CD4-positive, alpha-beta T cell (primary cell): ENCODE data around the gene NUP42. TPM values are rescaled to one million over a fixed set of nuclear protein-coding genes. Genes with fewer than 3 reads are reported as not detected.

Experiments used
- ATAC-seq: fragments of 200-7000 bp; cut with Tn5 transposase; one replicate; pipeline ENCODE4 v1.10.0; 2022; ENCODE audit warnings: mild to moderate bottlenecking; ENCODE audit not compliant: poor library complexity
- CTCF ChIA-PET: fragments of 350-600 bp; sonication (Branson Sonifier 250); formaldehyde crosslinking; loops from one replicate; lab custom pipeline; 2021; ENCODE audit warnings: antibody characterized with exemption, inconsistent platforms; lab: Charles Lee
- POLR2A ChIA-PET: fragments of 350-600 bp; sonication (Branson Sonifier 250); formaldehyde crosslinking; loops from one replicate; lab custom pipeline; 2021; ENCODE audit warnings: antibody characterized with exemption, inconsistent platforms; lab: Charles Lee
- DNase-seq, 14 experiments: peaks; one replicate each; pipeline ENCODE4 v3.0.0-alpha.2; 2013 to 2020; ENCODE audit warnings: mixed read lengths in 2 of 14
- H3K27ac ChIP-seq, 2 donors: one replicate each; pipeline versions ENCODE4 v1.5.1 to v1.7.0; 2013; ENCODE audit warnings: low read length in 2 of 2, low read depth in 1 of 2, mild to moderate bottlenecking in 1 of 2
- H3K27me3 ChIP-seq, 2 experiments: 1 replicate in 1 of 2; 2 replicates in 1 of 2; pipeline versions ENCODE4 v1.6.1 to v1.7.0; 2013; ENCODE audit warnings: low read length in 2 of 2, control low read depth in 1 of 2, mild to moderate bottlenecking in 1 of 2, moderate library complexity in 1 of 2; ENCODE audit not compliant: insufficient read depth in 2 of 2, control insufficient read depth in 1 of 2
- H3K36me3 ChIP-seq: one replicate; pipeline ENCODE4 v1.6.1; 2013; ENCODE audit warnings: low read length, control low read depth; ENCODE audit not compliant: insufficient read depth
- H3K4me1 ChIP-seq: one replicate; pipeline ENCODE4 v1.6.1; 2013; ENCODE audit warnings: low read length, control low read depth; ENCODE audit not compliant: insufficient read depth
- H3K4me3 ChIP-seq: one replicate; pipeline ENCODE4 v1.5.1; 2013; ENCODE audit warnings: mild to moderate bottlenecking, low read length, moderate library complexity
- H3K9me3 ChIP-seq, 2 experiments: 1 replicate in 1 of 2; 2 replicates in 1 of 2; pipeline versions ENCODE4 v1.6.1 to v1.7.0; 2013; ENCODE audit warnings: low read length in 2 of 2, mild to moderate bottlenecking in 2 of 2, control low read depth in 1 of 2, moderate library complexity in 1 of 2; ENCODE audit not compliant: control insufficient read depth in 1 of 2, insufficient read depth in 1 of 2
- H3K27ac Mint-ChIP-seq: one replicate; pipeline ENCODE4 v1.8.0; 2020; ENCODE audit warnings: mixed read lengths
- H3K27me3 Mint-ChIP-seq: one replicate; pipeline ENCODE4 v1.8.0; 2021; ENCODE audit warnings: mixed read lengths
- H3K36me3 Mint-ChIP-seq: one replicate; pipeline ENCODE4 v1.8.0; 2021; ENCODE audit warnings: low read depth, mixed read lengths
- H3K4me1 Mint-ChIP-seq: one replicate; pipeline ENCODE4 v1.8.0; 2021; ENCODE audit warnings: low read depth, mixed read lengths
- H3K4me3 Mint-ChIP-seq: one replicate; pipeline ENCODE4 v1.8.0; 2020; ENCODE audit warnings: mild to moderate bottlenecking, mixed read lengths
- H3K9me3 Mint-ChIP-seq: one replicate; pipeline ENCODE4 v1.8.0; 2020; ENCODE audit warnings: mixed read lengths
- intact Hi-C, 2 experiments: fragments of 100-400 bp; cut with DNase I in 1 of 2; cut with micrococcal nuclease in 1 of 2; formaldehyde crosslinking; loops; one replicate each; pipeline versions ENCODE4 v1.15.1 to v1.9.0; 2023 to 2025; cut with DNase I, micrococcal nuclease
- total RNA-seq, 174 experiments: library from RNA in 2 of 174; stranded (reverse) in 2 of 174; gene quantifications; one replicate each; pipeline ENCODE4 v1.2.3 and lab custom pipeline; 2021 to 2026
- TF ChIP-seq, protein P1 (sequence below): fragments of 200-600 bp; IDR thresholded peaks from one replicate; pipeline ENCODE4 v1.8.0; 2022; ENCODE audit warnings: antibody characterized with exemption, mild to moderate bottlenecking

Gene NUP42
- total RNA-seq, 2 experiments from 2014 or later = 19.4 to 20.1 TPM

GRCh38 chr7:23214423-23214822 is 32.6 kb downstream of the NUP42 start:
- no peaks in the 10 kb centered on the region for H3K4me1 ChIP-seq
- ChIA-PET POLR2A (no interaction called here), CTCF (interaction anchor here (1.2 kb wide), 1 partner anchor 128 kb away, joined by 3 read pairs; no protein-coding TSS in a partner anchor)
- Mint-ChIP-seq H3K27ac (no peak overlapping the region), H3K27me3 (peaks cover 24% of the 10 kb centered on the region), H3K4me3 (no peak overlapping the region), H3K4me1 (no peaks in the 10 kb centered on the region), H3K9me3 (no peaks in the 10 kb centered on the region), H3K36me3 (no peaks in the 10 kb centered on the region)
- no peaks in the 10 kb centered on the region for H3K36me3 ChIP-seq
- intact Hi-C loops = no loop called here
- no peaks in the 10 kb centered on the region for H3K9me3 ChIP-seq
- no peak for ATAC-seq
- no peak overlapping the region for H3K4me3 ChIP-seq
- H3K27me3 ChIP-seq = peaks cover 0 to 4% of the 10 kb centered on the region in 2 experiments
- DNase-seq = no peak
- TF ChIP-seq, protein P1, sequence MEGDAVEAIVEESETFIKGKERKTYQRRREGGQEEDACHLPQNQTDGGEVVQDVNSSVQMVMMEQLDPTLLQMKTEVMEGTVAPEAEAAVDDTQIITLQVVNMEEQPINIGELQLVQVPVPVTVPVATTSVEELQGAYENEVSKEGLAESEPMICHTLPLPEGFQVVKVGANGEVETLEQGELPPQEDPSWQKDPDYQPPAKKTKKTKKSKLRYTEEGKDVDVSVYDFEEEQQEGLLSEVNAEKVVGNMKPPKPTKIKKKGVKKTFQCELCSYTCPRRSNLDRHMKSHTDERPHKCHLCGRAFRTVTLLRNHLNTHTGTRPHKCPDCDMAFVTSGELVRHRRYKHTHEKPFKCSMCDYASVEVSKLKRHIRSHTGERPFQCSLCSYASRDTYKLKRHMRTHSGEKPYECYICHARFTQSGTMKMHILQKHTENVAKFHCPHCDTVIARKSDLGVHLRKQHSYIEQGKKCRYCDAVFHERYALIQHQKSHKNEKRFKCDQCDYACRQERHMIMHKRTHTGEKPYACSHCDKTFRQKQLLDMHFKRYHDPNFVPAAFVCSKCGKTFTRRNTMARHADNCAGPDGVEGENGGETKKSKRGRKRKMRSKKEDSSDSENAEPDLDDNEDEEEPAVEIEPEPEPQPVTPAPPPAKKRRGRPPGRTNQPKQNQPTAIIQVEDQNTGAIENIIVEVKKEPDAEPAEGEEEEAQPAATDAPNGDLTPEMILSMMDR = no peak
- no peak overlapping the region for H3K27ac ChIP-seq

DNA sequence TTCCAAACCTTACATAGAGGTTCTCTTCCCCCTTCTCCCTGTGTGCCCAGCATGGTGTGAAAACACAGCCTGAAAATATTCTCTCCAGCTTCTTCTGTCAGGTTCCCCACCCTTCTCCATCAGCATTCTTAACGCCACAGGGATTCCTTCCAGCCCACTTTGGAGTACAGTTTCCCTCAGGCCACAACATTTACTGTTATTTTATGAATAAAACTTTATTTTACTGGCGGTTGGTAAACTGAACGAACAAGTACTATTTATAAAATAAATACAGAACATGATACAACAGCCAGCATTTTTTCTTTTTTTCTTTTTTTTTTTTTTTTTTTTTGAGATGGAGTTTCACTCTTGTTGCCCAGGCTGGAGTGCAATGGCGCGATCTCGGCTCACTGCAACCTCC is 33.1 kb downstream of the NUP42 start:
- TF ChIP-seq, protein P1 = no peak
- H3K4me1 Mint-ChIP-seq = no peaks in the 10 kb centered on the region
- Histone ChIP-seq H3K9me3 (no peaks in the 10 kb centered on the region), H3K36me3 (no peaks in the 10 kb centered on the region), H3K27ac (no peak overlapping the region), H3K4me3 (no peak overlapping the region), H3K27me3 (peaks cover 0 to 4% of the 10 kb centered on the region in 2 experiments), H3K4me1 (no peaks in the 10 kb centered on the region)
- no peak for DNase-seq
- H3K27ac Mint-ChIP-seq = no peak overlapping the region
- ChIA-PET POLR2A (no interaction called here), CTCF (interaction anchor here (1.2 kb wide), 1 partner anchor 129 kb away, joined by 3 read pairs; no protein-coding TSS in a partner anchor)
- intact Hi-C loops = no loop called here
- H3K4me3 Mint-ChIP-seq = no peak overlapping the region
- H3K27me3 Mint-ChIP-seq = peaks cover 24% of the 10 kb centered on the region
- H3K36me3 Mint-ChIP-seq = no peaks in the 10 kb centered on the region
- H3K9me3 Mint-ChIP-seq = no peaks in the 10 kb centered on the region
- no peak for ATAC-seq

DNA sequence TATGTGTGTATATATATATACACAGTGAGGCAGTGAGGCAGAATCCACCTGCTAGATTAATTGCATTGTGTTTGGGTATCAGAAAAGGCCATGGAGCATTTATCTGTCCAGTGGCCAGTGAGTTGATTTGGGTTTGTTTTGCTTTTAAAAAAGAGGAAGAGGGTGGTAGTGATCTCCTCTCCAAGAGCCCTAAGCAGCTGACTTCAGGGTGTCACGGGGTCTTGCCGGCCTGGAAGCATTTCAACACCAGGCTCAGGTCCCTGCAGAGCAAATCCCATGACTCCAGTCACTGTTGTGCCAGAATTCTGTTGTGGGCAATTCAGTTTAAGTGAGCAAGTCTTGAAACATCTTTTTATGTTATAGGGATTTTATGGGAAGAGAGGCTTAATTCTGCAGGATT is 34.2 kb downstream of the NUP42 start:
- H3K27me3 Mint-ChIP-seq = peaks cover 21% of the 10 kb centered on the region
- Histone ChIP-seq H3K9me3 (no peaks in the 10 kb centered on the region), H3K4me3 (no peak overlapping the region), H3K27me3 (peaks cover 0 to 4% of the 10 kb centered on the region in 2 experiments), H3K27ac (no peak overlapping the region), H3K36me3 (no peaks in the 10 kb centered on the region), H3K4me1 (no peaks in the 10 kb centered on the region)
- CTCF ChIA-PET = no interaction called here
- H3K4me3 Mint-ChIP-seq = no peak overlapping the region
- DNase-seq (peak in 3 of 14 experiments; percentile 3 to 57 (median 45)), ATAC-seq (no peak)
- H3K27ac Mint-ChIP-seq = no peak overlapping the region
- POLR2A ChIA-PET = no interaction called here
- H3K36me3 Mint-ChIP-seq = no peaks in the 10 kb centered on the region
- no peaks in the 10 kb centered on the region for H3K4me1 Mint-ChIP-seq
- TF ChIP-seq, protein P1 = no peak
- intact Hi-C loops = no loop called here
- no peaks in the 10 kb centered on the region for H3K9me3 Mint-ChIP-seq
